ENCODE measurements around the gene PRPSAP1.
"Not testable (repeated sequence)": the region's sequence is repeated elsewhere in the genome, so short reads cannot be mapped to it uniquely, and the experiment has no call there.

The PRPSAP1 gene

DNA sequence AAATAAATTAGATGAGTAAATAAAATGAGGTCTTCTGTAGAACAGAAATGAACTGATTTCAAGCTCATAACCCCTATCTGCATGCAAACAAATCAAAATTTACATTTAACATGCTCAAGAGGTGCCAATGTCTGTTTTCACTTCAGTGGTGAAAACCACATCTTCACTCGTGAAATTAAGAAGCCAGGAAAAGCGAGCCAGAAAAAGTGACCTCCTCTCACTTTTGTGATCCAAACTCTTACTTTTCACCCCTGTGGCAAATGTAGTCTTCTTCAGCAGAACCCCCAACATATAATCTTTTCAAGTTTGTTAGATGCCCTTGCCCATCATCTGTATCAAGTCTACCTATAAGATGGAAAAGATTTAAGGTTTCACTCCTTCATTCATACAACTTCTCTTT is 36.2 kb downstream of the PRPSAP1 start:
- DNase-seq, result no peak

DNA sequence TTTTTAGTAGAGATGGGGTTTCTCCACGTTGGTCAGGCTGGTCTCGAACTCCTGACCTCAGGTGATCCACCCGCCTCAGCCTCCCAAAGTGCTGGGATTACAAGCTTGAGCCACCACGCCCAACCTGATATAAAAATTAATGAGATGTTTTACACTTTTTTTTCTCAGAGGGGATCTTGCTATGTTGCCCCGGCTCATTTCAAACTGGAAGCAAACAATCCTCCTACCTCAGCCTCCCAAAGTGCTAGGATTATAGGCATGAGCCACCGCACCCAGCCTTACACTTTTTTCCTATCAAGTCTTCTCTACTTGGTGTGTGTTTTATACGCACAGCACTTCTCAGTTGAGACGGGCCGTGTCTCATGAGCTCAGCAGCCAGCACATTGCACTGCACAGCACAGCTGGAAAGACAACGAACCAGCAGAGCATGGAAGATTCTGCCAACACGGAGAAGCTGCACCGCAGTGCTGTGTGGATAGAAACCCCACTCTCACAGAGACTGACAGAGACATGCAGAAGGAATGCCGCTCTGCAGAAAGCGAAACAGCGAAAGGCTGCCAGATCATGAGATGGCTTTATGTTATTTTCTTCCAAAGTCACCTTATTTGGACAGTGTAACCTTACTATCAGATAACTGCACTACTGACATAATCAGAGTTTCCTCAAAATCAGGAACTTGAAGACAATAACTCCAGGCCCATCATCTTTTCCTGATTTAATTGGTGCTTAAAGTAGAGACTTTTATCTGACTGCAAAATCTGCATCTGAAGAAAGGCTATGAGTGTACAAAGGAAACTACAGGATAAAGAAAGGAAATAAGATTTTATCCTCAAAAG is 39.1 kb downstream of the PRPSAP1 start:
- no peak for DNase-seq

DNA sequence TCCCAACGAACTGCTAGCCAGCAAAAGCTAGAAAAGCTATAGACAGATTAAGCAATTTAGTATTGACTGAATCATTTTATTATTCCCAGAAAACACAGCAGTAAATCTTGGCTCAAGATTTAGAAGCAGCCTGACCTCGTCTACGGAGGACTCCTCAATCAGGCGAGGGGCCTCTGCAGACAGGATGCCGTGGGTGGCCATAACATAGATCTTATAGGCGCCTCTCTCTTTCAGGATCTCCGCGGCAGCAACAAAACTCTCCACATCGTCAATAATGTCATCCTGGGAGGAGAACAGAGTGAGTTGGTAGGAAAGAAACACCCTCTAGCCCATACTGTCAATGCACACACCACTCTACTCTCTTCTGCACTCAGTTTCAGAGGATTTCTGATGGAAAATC is 41.0 kb downstream of the PRPSAP1 start:
- no peak for DNase-seq

DNA sequence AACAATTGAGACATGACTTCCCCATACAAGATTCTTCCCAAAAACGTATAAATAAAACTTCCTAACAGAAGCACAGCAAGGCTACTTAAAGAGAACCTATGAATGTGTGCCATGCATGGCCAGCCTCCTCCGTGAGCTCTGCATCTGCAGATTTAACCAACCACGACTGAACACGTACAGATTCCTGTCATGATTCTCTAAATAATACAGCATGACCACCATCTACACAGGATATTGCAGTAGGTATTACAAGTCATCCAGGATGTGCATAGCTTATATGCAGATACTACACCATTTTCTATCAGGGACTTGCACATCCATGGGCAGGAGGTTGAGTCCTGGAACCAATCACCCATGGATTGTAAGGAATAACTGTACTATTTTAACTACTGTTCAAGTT is 44.3 kb downstream of the PRPSAP1 start:
- DNase-seq, result no peak

- no peak for DNase-seq
Measured at GRCh38 chr17:76307966-76308338, 45.8 kb downstream of the PRPSAP1 start, which contains the start of gene QRICH2. Gene QRICH2 (minus strand): TSS chr17:76308276. CDS start chr17:76307998, 278 bp downstream.

DNA sequence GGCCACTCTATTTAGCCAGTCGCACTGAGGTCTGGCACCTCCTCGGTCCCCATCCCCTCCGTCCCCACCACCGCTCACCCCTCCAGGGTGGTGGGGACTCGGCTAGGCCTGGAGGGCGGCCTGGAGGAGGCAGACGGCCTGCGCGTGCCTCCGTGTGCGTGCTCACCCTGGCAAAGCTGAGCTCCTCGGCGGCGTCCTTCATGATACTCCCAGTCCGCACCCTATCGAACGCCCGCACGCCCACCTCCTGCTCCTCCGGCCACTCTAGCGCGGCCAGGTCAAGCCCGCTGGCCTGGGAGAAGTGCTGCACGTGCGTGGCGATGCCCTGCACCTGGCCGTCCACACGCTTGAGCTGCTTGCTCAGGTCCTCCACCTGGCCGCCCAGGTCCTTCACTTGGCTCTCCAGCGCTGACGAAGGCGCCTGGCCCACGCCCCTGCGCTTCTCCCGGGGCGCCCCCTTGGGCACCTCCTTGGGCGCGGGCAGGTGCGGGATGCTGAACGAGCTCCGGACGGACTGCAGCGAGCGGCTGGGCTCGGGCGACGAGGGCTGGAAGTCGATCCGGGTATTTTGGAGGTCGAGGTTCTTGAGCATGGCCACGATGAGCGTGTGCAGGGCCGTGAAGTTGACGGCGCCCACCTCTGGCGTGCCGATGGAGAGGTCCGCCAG is 46.3 kb downstream of the PRPSAP1 start:
- DNase-seq, result no peak

DNA sequence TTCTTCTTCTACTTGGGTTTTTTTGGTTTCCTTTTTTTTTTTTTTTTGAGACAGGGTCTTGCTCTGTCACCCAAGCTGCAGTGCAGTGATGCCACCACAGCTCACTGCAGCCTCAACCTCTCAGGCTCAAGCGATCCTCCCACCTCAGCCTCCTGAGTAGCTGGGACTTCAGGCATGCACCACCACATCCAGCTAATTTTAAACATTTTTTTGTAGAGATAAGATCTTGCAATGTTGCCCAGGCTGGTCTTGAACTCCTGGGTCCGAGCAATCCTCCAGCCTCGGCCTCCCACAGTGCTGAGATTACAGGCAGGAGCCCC is 48.6 kb downstream of the PRPSAP1 start:
- DNase-seq, result not testable (repeated sequence)

DNA sequence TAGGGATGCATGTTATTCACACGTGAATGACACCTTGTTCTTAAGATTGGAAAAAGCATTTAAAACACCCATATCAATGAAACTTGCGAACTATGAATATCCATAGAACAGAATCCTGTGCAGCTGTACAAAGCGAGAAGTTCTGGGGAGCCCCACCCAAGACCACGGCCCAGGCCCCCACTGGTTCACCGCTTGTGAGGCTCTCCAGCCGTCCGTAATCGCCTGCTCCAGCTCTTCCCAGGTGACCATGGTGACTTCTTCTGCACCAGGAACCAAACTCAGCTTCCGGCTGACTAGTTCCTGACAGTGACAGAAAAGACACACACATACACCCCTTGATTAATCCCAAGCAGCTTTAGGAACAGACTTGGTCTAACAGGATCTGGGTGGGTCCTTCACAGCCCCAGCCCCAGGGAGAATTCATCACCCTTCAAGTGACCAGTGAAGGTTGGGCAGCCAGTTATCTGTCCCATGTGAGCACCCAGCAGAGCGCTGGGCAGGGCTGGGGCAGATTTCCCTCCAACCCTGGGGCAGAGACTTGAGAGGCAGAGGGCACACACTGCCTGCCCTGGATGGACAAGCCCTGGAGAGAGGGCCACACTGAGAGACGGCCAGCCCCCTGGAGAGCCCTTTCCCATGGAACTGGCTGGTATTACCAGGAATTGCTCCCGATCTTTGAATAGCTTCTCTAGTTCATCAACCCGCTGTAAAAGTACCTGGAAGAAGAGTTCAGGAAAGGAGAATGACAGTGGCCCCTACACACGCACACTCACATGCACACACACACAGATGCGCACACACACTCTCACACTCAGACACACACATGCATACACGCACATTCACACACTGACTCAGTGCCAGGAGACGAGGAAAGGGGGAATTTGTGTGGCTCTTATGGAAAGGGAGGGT is 49.2 kb downstream of the PRPSAP1 start:
- DNase-seq, result no peak

- DNase-seq, result no peak
Measured at GRCh38 chr17:76297436-76297835, 56.3 kb downstream of the PRPSAP1 start.

DNA sequence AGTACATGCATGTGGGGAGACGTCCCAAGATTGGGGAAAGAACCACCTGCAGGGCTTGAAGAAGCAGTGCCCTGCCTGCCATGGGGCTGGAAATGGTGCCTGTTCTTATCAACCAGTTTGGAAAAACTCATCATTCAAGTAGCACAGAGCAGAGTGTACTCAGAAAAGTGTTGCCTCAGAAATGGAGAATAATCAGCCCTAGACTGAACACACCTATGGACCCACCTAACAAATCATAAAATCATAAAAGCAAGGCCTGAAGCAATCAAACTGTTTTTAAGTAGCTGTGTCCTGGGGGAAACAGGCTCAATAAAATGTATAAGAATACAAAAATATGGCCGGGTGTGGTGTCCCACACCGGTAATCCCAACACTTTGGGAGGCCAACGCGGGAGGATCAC is 56.8 kb downstream of the PRPSAP1 start:
- DNase-seq, result no peak

- DNase-seq, result no peak
Measured at GRCh38 chr17:76296186-76296585, 57.5 kb downstream of the PRPSAP1 start.

GRCh38 chr17:76293106-76293505 is 60.6 kb downstream of the PRPSAP1 start:
- no peak for DNase-seq

DNA sequence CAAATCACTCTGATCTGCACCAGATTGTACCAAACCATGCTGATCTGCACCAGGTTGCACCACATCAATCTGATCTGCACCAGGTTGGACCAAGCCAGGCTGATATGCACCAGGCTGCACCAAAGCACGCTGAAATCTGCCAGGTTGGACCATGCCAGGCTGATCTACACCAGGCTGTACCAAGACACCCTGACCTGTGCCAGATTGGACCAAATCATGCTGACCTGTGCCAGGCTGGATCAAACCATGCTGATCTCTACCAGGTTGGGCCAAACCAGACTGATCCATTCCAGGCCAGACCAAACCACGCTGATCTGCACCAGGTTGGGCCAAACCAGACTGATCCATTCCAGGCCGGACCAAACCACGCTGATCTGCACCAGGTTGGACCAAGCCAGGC is 61.1 kb downstream of the PRPSAP1 start:
- DNase-seq, result no peak

GRCh38 chr17:76281573-76282371 is 71.9 kb downstream of the PRPSAP1 start:
- no peak for DNase-seq

GRCh38 chr17:76280650-76281049 is 73.1 kb downstream of the PRPSAP1 start:
- no peak for DNase-seq

- no peak for DNase-seq
Measured at GRCh38 chr17:76279742-76280287, 73.9 kb downstream of the PRPSAP1 start.

DNA sequence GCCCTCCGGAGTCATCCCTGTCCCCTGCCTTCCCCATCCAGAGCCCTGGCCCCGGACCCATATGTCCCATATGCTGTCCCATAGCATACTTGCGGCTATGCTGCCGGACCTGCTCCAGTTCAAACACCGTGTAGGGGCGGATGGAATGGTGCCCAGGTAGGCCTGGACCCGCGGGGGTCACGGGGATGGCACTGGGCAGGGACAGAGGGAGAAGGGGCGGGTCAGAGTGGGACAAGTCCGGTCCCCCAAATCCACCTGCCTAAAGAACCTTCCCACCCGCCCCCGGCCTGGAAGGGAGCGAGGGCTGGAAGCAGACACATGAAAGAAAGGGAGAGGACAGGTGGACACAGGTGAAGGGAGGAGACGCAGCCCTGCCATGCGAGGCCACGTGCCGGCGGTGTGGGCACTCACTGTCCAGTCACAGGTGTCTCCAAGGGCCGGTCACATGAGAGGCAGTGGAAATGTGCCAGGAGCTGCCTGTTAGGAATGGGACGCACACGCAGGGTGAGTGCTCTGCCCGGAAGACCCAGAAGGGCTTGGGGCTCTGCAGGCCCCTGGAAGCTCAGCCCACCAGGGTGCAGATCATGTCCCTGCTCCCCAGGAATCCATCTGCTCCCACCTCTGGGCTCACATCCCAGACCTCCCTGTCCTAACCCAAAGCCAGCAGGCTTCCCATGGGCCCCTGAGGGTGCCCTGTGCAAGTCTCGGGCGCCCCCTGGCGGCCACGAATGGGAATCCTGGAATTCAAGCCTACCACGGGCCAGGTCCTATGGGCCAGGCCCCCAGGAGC is 74.6 kb downstream of the PRPSAP1 start:
- peak; percentile 91 for DNase-seq

GRCh38 chr17:76278268-76278908 is 75.3 kb downstream of the PRPSAP1 start:
- DNase-seq, result no peak

GRCh38 chr17:76277300-76278267 is 76.1 kb downstream of the PRPSAP1 start:
- DNase-seq, result no peak
